GM12874 (cell line): Measurements from ENCODE around the gene GNG8.

ENCODE experiments used
- CTCF ChIP-seq: IDR thresholded peaks from 2 replicates; pipeline ENCODE4 v1.5.1; 2011; ENCODE audit warnings: low read depth, mild to moderate bottlenecking, control low read depth, low read length, moderate library complexity; ENCODE audit not compliant: insufficient read depth

Gene GNG8

GRCh38 chr19:46607448-46607841, 28.6 kb downstream of the GNG8 start:
- TF ChIP-seq CTCF = no peak

- TF ChIP-seq CTCF = no peak
These were observed 29.1 kb downstream of the GNG8 start for GRCh38 chr19:46606681-46607447.

- no peak for TF ChIP-seq CTCF
These were observed 30.0 kb downstream of the GNG8 start for GRCh38 chr19:46606019-46606418.

- no peak for TF ChIP-seq CTCF
These were observed 30.6 kb downstream of the GNG8 start for GRCh38 chr19:46605356-46605821.

- no peak for TF ChIP-seq CTCF
These were observed 31.1 kb downstream of the GNG8 start for GRCh38 chr19:46604781-46605355.

GRCh38 chr19:46603752-46604231, 32.2 kb downstream of the GNG8 start:
- TF ChIP-seq CTCF = no peak

- TF ChIP-seq CTCF = no peak
These were observed 32.8 kb downstream of the GNG8 start for GRCh38 chr19:46603195-46603637.
